ENCODE measurements around the gene PRPF6.
"Not testable (repeated sequence)": the region's sequence is repeated elsewhere in the genome, so short reads cannot be mapped to it uniquely, and the experiment has no call there.

GRCh38 chr20:63976511-63976910 is 4.4 kb upstream of the PRPF6 start:
- TF ChIP-seq CTCF (IDR thresholded peaks at IDR 0.05 in 4 of 5, conservative IDR thresholded peaks at IDR 0.05 in 1 of 5); POLR2A (IDR thresholded peaks at IDR 0.05): not testable (repeated sequence)

All from gastrocnemius medialis (tissue), 4 donors.